HG03432 (cell line): ENCODE results near the gene XPO4.

Experiments used
- ATAC-seq: cut with Tn5 transposase; IDR thresholded peaks from one replicate; pipeline ENCODE4 v1.9.1; 2021; ENCODE audit warnings: mild to moderate bottlenecking, moderate library complexity; ENCODE audit not compliant: unreplicated experiment

Gene XPO4

GRCh38 chr13:20729633-20730585 lies 172.6 kb downstream of the XPO4 start:
- no peak for ATAC-seq

- ATAC-seq: no peak
Observed at GRCh38 chr13:20728579-20729311, 173.8 kb downstream of the XPO4 start.

- no peak for ATAC-seq
Observed at GRCh38 chr13:20727856-20728255, 174.7 kb downstream of the XPO4 start.
